ENCODE measurements around the gene ZNF536.

DNA sequence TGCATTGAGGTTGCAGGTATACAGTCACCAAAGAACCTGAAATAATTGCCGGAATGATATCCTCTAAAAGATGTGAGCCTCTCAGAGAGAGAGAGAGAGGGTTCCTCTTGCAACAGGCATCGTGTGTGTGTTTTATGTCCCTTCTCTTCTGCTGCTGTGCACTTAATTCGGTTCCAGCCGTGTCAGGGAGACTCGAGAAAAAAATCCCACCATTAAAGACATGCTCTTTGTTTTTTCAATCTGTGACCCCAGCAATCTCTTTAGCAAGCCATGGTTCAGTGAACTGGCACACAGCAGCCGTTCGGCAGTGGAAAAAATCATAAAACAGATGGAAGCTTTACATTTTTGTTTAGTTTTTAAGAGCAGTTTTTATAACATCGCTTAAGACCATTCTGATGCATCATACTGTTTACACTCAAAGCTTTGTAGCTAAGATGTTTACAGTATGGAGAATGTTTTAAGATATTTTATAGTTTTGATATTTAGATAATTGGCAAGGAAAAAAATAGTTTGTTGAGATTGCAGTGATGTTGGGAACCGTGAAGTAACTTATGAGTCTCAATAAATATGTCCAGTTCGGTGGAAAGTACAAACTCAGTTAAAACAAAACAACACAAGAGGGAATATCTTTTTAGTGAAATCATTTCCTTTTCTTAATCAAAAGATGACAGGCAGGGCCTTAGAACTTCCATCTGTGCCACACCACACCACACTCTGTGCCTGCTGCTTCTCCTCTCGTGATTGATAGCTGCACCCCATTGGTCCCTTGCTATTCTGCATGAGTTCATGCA, 31.2 kb upstream of the ZNF536 start:
- TF ChIP-seq, protein P1, sequence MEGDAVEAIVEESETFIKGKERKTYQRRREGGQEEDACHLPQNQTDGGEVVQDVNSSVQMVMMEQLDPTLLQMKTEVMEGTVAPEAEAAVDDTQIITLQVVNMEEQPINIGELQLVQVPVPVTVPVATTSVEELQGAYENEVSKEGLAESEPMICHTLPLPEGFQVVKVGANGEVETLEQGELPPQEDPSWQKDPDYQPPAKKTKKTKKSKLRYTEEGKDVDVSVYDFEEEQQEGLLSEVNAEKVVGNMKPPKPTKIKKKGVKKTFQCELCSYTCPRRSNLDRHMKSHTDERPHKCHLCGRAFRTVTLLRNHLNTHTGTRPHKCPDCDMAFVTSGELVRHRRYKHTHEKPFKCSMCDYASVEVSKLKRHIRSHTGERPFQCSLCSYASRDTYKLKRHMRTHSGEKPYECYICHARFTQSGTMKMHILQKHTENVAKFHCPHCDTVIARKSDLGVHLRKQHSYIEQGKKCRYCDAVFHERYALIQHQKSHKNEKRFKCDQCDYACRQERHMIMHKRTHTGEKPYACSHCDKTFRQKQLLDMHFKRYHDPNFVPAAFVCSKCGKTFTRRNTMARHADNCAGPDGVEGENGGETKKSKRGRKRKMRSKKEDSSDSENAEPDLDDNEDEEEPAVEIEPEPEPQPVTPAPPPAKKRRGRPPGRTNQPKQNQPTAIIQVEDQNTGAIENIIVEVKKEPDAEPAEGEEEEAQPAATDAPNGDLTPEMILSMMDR (IDR thresholded peaks at IDR 0.05): no peak
- TF ChIP-seq POLR2A (IDR thresholded peaks at IDR 0.05): no peak

Measured in Peyer's patch (tissue), 4 donors.